ENCODE results near the gene SBF2. TPM values are rescaled to one million over a fixed set of nuclear protein-coding genes. Genes with fewer than 3 reads are reported as not detected.

SBF2 gene
- total RNA-seq, 1 donor from 2014 or later = 44.9 TPM

GRCh38 chr11:9861860-9862725 is 431.9 kb downstream of the SBF2 start:
- H3K9me3 Mint-ChIP-seq (ENCODE audit: low read depth) = peaks cover 7% of the 10 kb centered on the region
- H3K27me3 Mint-ChIP-seq = no peaks in the 10 kb centered on the region
- H3K4me1 Mint-ChIP-seq (ENCODE audit: low read depth) = peaks cover 28% of the 10 kb centered on the region
- no peak for DNase-seq (ENCODE audit: low spot score, unreplicated experiment)
- no peak overlapping the region for H3K27ac Mint-ChIP-seq
- peak; percentile 67 for TF ChIP-seq CTCF (IDR thresholded peaks at IDR 0.05; ENCODE audit: unreplicated experiment)
- no peak overlapping the region for H3K4me3 Mint-ChIP-seq (ENCODE audit: low read depth)
- peaks cover 4% of the 10 kb centered on the region for H3K36me3 Mint-ChIP-seq (ENCODE audit: insufficient read depth)

GRCh38 chr11:9859554-9860305 is 434.3 kb downstream of the SBF2 start:
- H3K27ac Mint-ChIP-seq = peak overlapping the region; percentile 59
- H3K4me3 Mint-ChIP-seq (ENCODE audit: low read depth) = no peak overlapping the region
- no peaks in the 10 kb centered on the region for H3K9me3 Mint-ChIP-seq (ENCODE audit: low read depth)
- no peaks in the 10 kb centered on the region for H3K27me3 Mint-ChIP-seq
- no peaks in the 10 kb centered on the region for H3K36me3 Mint-ChIP-seq (ENCODE audit: insufficient read depth)
- peaks cover 28% of the 10 kb centered on the region for H3K4me1 Mint-ChIP-seq (ENCODE audit: low read depth)
- TF ChIP-seq CTCF (IDR thresholded peaks at IDR 0.05; ENCODE audit: unreplicated experiment) = no peak
- DNase-seq (ENCODE audit: low spot score, unreplicated experiment) = no peak

GRCh38 chr11:9858822-9859221 is 435.2 kb downstream of the SBF2 start:
- H3K4me1 Mint-ChIP-seq (ENCODE audit: low read depth) = peaks cover 32% of the 10 kb centered on the region
- H3K4me3 Mint-ChIP-seq (ENCODE audit: low read depth) = no peak overlapping the region
- no peak for TF ChIP-seq CTCF (IDR thresholded peaks at IDR 0.05; ENCODE audit: unreplicated experiment)
- no peaks in the 10 kb centered on the region for H3K9me3 Mint-ChIP-seq (ENCODE audit: low read depth)
- H3K27ac Mint-ChIP-seq = peak overlapping the region; percentile 92
- H3K27me3 Mint-ChIP-seq = no peaks in the 10 kb centered on the region
- H3K36me3 Mint-ChIP-seq (ENCODE audit: insufficient read depth) = no peaks in the 10 kb centered on the region
- no peak for DNase-seq (ENCODE audit: low spot score, unreplicated experiment)

- no peaks in the 10 kb centered on the region for H3K27me3 Mint-ChIP-seq
- no peak overlapping the region for H3K27ac Mint-ChIP-seq
- no peaks in the 10 kb centered on the region for H3K9me3 Mint-ChIP-seq (ENCODE audit: low read depth)
- TF ChIP-seq CTCF (IDR thresholded peaks at IDR 0.05; ENCODE audit: unreplicated experiment) = no peak
- no peaks in the 10 kb centered on the region for H3K36me3 Mint-ChIP-seq (ENCODE audit: insufficient read depth)
- H3K4me1 Mint-ChIP-seq (ENCODE audit: low read depth) = peaks cover 34% of the 10 kb centered on the region
- H3K4me3 Mint-ChIP-seq (ENCODE audit: low read depth) = no peak overlapping the region
- no peak for DNase-seq (ENCODE audit: low spot score, unreplicated experiment)
Measured at GRCh38 chr11:9858218-9858617, 435.8 kb downstream of the SBF2 start.

GRCh38 chr11:9855579-9856287 is 438.3 kb downstream of the SBF2 start:
- Mint-ChIP-seq H3K27me3 (no peaks in the 10 kb centered on the region), H3K4me1 (ENCODE audit: low read depth) (peaks cover 28% of the 10 kb centered on the region), H3K36me3 (ENCODE audit: insufficient read depth) (no peaks in the 10 kb centered on the region), H3K27ac (no peak overlapping the region), H3K4me3 (ENCODE audit: low read depth) (no peak overlapping the region), H3K9me3 (ENCODE audit: low read depth) (no peaks in the 10 kb centered on the region)
- no peak for TF ChIP-seq CTCF (IDR thresholded peaks at IDR 0.05; ENCODE audit: unreplicated experiment)
- no peak for DNase-seq (ENCODE audit: low spot score, unreplicated experiment)
